CD14-positive monocyte (primary cell): ENCODE measurements around the gene U2SURP. TPM values are rescaled to one million over a fixed set of nuclear protein-coding genes. Genes with fewer than 3 reads are reported as not detected.

ENCODE experiments used
- DNase-seq, 3 donors: peaks; one replicate each; pipeline ENCODE4 v3.0.0-alpha.2; 2011 to 2022
- H2AFZ ChIP-seq: 2 replicates; pipeline ENCODE4 v1.6.0; 2012; ENCODE audit warnings: mild to moderate bottlenecking, low read depth, low read length, inconsistent platforms; ENCODE audit not compliant: insufficient read depth, poor library complexity, severe bottlenecking
- H3K27ac ChIP-seq, 2 donors: 1 replicate in 1 of 2; 2 replicates in 1 of 2; pipeline ENCODE4 v1.5.1; 2012 to 2013; ENCODE audit warnings: low read length in 2 of 2, control low read depth in 1 of 2, inconsistent platforms in 1 of 2, low read depth in 1 of 2, mild to moderate bottlenecking in 1 of 2
- H3K27me3 ChIP-seq, 2 donors: one replicate each; pipeline versions ENCODE4 v1.6.0 to v1.6.1; 2011 to 2013; ENCODE audit warnings: low read length in 2 of 2; ENCODE audit not compliant: control insufficient read depth in 2 of 2, insufficient read depth in 2 of 2
- H3K36me3 ChIP-seq, 2 donors: replicated peaks in 1 of 2; 1 replicate in 1 of 2; 2 replicates in 1 of 2; pipeline versions ENCODE4 v1.5.1 to v1.6.1; 2012 to 2013; ENCODE audit warnings: low read length in 2 of 2, control low read depth in 1 of 2, inconsistent platforms in 1 of 2, mild to moderate bottlenecking in 1 of 2; ENCODE audit not compliant: insufficient read depth in 2 of 2, control insufficient read depth in 1 of 2
- H3K4me1 ChIP-seq, 2 donors: 1 replicate in 1 of 2; 2 replicates in 1 of 2; pipeline versions ENCODE4 v1.5.1 to v1.6.1; 2012 to 2013; ENCODE audit warnings: low read length in 2 of 2, control low read depth in 1 of 2, inconsistent platforms in 1 of 2, mild to moderate bottlenecking in 1 of 2, moderate library complexity in 1 of 2; ENCODE audit not compliant: insufficient read depth in 2 of 2, control insufficient read depth in 1 of 2
- H3K4me2 ChIP-seq: replicated peaks from 2 replicates; pipeline ENCODE3; 2012; ENCODE audit warnings: low read length, moderate library complexity, mild to moderate bottlenecking; ENCODE audit not compliant: poor library complexity, severe bottlenecking; ENCODE audit errors: extremely low read depth
- H3K4me3 ChIP-seq, 3 experiments: fragments of 200-600 bp in 1 of 3; sonication (generic) in 1 of 3; replicated peaks in 1 of 3; 1 replicate in 2 of 3; 2 replicates in 1 of 3; pipeline ENCODE4 v1.5.1; 2011 to 2013; ENCODE audit warnings: low read length in 3 of 3, mild to moderate bottlenecking in 3 of 3, control low read depth in 2 of 3, low read depth in 2 of 3, inconsistent platforms in 1 of 3, moderate library complexity in 1 of 3
- H3K79me2 ChIP-seq: 2 replicates; pipeline ENCODE4 v1.6.0; 2012; ENCODE audit warnings: mild to moderate bottlenecking, control low read depth, inconsistent platforms, low read length, moderate library complexity; ENCODE audit not compliant: insufficient read depth
- H3K9ac ChIP-seq: 2 replicates; pipeline ENCODE4 v1.6.0; 2017; ENCODE audit warnings: low read length, mild to moderate bottlenecking; ENCODE audit not compliant: insufficient read depth, poor library complexity, severe bottlenecking
- H3K9me3 ChIP-seq, 2 donors: replicated peaks in 1 of 2; 1 replicate in 1 of 2; 2 replicates in 1 of 2; pipeline versions ENCODE4 v1.5.1 to v1.6.1; 2012 to 2013; ENCODE audit warnings: low read length in 2 of 2, control low read depth in 1 of 2; ENCODE audit not compliant: control insufficient read depth in 1 of 2, insufficient read depth in 1 of 2
- H4K20me1 ChIP-seq: 2 replicates; pipeline ENCODE4 v1.6.0; 2012; ENCODE audit warnings: mild to moderate bottlenecking, low read length, control low read depth, moderate library complexity; ENCODE audit not compliant: insufficient read depth
- H3K27ac Mint-ChIP-seq, 7 donors: one replicate each; pipeline ENCODE4 v1.8.0; 2020; ENCODE audit warnings: mild to moderate bottlenecking in 7 of 7, mixed read lengths in 7 of 7, moderate library complexity in 6 of 7, inconsistent platforms in 2 of 7
- H3K27me3 Mint-ChIP-seq, 3 donors: one replicate each; pipeline ENCODE4 v1.8.0; 2021 to 2022; ENCODE audit warnings: low read depth in 3 of 3, mild to moderate bottlenecking in 3 of 3, mixed read lengths in 3 of 3, moderate library complexity in 3 of 3, inconsistent platforms in 1 of 3
- H3K36me3 Mint-ChIP-seq, 2 donors: one replicate each; pipeline ENCODE4 v1.8.0; 2020; ENCODE audit warnings: mixed read lengths in 2 of 2, inconsistent platforms in 1 of 2, mild to moderate bottlenecking in 1 of 2
- H3K4me1 Mint-ChIP-seq: one replicate; pipeline ENCODE4 v1.8.0; 2020; ENCODE audit warnings: mild to moderate bottlenecking, mixed read lengths
- H3K4me3 Mint-ChIP-seq, 2 donors: one replicate each; pipeline ENCODE4 v1.8.0; 2020; ENCODE audit warnings: mild to moderate bottlenecking in 2 of 2, mixed read lengths in 2 of 2, moderate library complexity in 1 of 2
- H3K9me3 Mint-ChIP-seq, 7 donors: one replicate each; pipeline ENCODE4 v1.8.0; 2020 to 2022; ENCODE audit warnings: mixed read lengths in 7 of 7, mild to moderate bottlenecking in 6 of 7, moderate library complexity in 6 of 7, inconsistent platforms in 2 of 7
- CTCF ChIP-seq: fragments of 200-600 bp; IDR thresholded peaks from one replicate; pipeline ENCODE4 v1.8.0; 2022; ENCODE audit warnings: antibody characterized with exemption, mild to moderate bottlenecking
- WGBS: methylation state at CpG from one replicate; pipeline ENCODE4 v1.1.5; 2013; ENCODE audit warnings: missing lambda C conversion rate; ENCODE audit not compliant: insufficient coverage; 5-methylcytosine and 5-hydroxymethylcytosine counted together
- intact Hi-C, 2 donors: fragments of 100-400 bp; cut with micrococcal nuclease; formaldehyde crosslinking; loops; one replicate each; pipeline versions ENCODE4 v1.15.0 to v1.15.1; 2023
- polyA plus RNA-seq, 3 donors: library from polyadenylated mRNA; depleted of rRNA in 1 of 3; unstranded in 2 of 3; stranded (reverse) in 1 of 3; fragments of 300-500 nt in 2 of 3; fragments of >200 nt in 1 of 3; fragmentation: Illumina TruSeq in 2 of 3; gene quantifications; 1 replicate in 2 of 3; 2 replicates in 1 of 3; pipeline ENCODE4 v1.2.3, GENCODE V29; 2012 to 2021

The U2SURP gene
- polyA plus RNA-seq, 3 donors = 21.1 to 70.4 (median 51.4) TPM

GRCh38 chr3:143098032-143098764 lies 96.8 kb downstream of the U2SURP start:
- intact Hi-C loops = no loop called here
- H3K27me3 Mint-ChIP-seq = peaks cover 0 to 5% (median 2%) of the 10 kb centered on the region in 3 donors
- Histone ChIP-seq H3K4me3 (no peak overlapping the region), H4K20me1 (no peaks in the 10 kb centered on the region), H3K27me3 (no peaks in the 10 kb centered on the region), H3K4me2 (no peak overlapping the region), H3K36me3 (no peaks in the 10 kb centered on the region), H3K4me1 (no peaks in the 10 kb centered on the region), H3K9me3 (peaks cover 0 to 17% of the 10 kb centered on the region in 2 donors), H3K27ac (no peak overlapping the region), H2AFZ (no peak overlapping the region), H3K79me2 (no peaks in the 10 kb centered on the region), H3K9ac (no peak overlapping the region)
- H3K9me3 Mint-ChIP-seq = peaks cover 2 to 22% (median 8%) of the 10 kb centered on the region in 7 donors
- WGBS = 100% methylated on average over 1 of the region's 5 CpGs
- H3K4me3 Mint-ChIP-seq = no peak overlapping the region
- no peak for TF ChIP-seq CTCF
- no peak for DNase-seq
- H3K4me1 Mint-ChIP-seq = no peaks in the 10 kb centered on the region
- H3K27ac Mint-ChIP-seq = no peak overlapping the region
- no peaks in the 10 kb centered on the region for H3K36me3 Mint-ChIP-seq

- H3K9ac ChIP-seq = no peak overlapping the region
- no peaks in the 10 kb centered on the region for H4K20me1 ChIP-seq
- no peak overlapping the region for H3K4me2 ChIP-seq
- DNase-seq = no peak
- H3K79me2 ChIP-seq = no peaks in the 10 kb centered on the region
- H3K4me3 Mint-ChIP-seq = no peak overlapping the region
- no peaks in the 10 kb centered on the region for H3K36me3 ChIP-seq
- no peaks in the 10 kb centered on the region for H3K27me3 ChIP-seq
- H3K27ac ChIP-seq = no peak overlapping the region
- no peak overlapping the region for H3K27ac Mint-ChIP-seq
- no peak overlapping the region for H2AFZ ChIP-seq
- H3K4me1 ChIP-seq = no peaks in the 10 kb centered on the region
- 89% methylated on average over 3 of the region's 3 CpGs for WGBS
- H3K9me3 Mint-ChIP-seq = peaks cover 8 to 29% (median 13%) of the 10 kb centered on the region in 7 donors
- H3K36me3 Mint-ChIP-seq = no peaks in the 10 kb centered on the region
- peaks cover 1 to 26% of the 10 kb centered on the region in 2 donors for H3K9me3 ChIP-seq
- peaks cover 0 to 6% (median 2%) of the 10 kb centered on the region in 3 donors for H3K27me3 Mint-ChIP-seq
- TF ChIP-seq CTCF = no peak
- intact Hi-C loops = no loop called here
- H3K4me3 ChIP-seq = no peak overlapping the region
- no peaks in the 10 kb centered on the region for H3K4me1 Mint-ChIP-seq
Observed at GRCh38 chr3:143099210-143099609, 97.8 kb downstream of the U2SURP start.
